ENCODE measurements around the gene TAOK3. TPM values are rescaled to one million over a fixed set of nuclear protein-coding genes. Genes with fewer than 3 reads are reported as not detected.

TAOK3 gene
- total and polyA plus RNA-seq, 9 of the 15 experiments (the other 6 are each of a cell fraction or from before 2014, with no cell fraction given), result 24.3 to 83.5 (median 47.1) TPM

GRCh38 chr12:118120579-118121363 is 251.9 kb downstream of the TAOK3 start (continued):
- peak; percentile 71 for TF ChIP-seq JUND (IDR thresholded peaks at IDR 0.05; ENCODE audit: borderline replicate concordance, low read depth, low read length)
- no peak; the same call in 2 of the 3 replicates for TF ChIP-seq JUND (tag; IDR thresholded peaks at IDR 0.05; ENCODE audit: borderline replicate concordance, low read depth, low read length)
- no peak for TF ChIP-seq EHMT2 (IDR thresholded peaks at IDR 0.05)
- TF ChIP-seq ARID1B (IDR thresholded peaks at IDR 0.05), result peak; percentile 60; the same call in 1 of the 2 replicates
- TF ChIP-seq CREM (IDR thresholded peaks at IDR 0.05; ENCODE audit: low read depth), result peak; percentile 46; the same call in 1 of the 2 replicates
- TF ChIP-seq PHB2 (IDR thresholded peaks at IDR 0.05; ENCODE audit: low read depth), result 0 out of 2 replicates have a peak, but pooled peaks have one; percentile 36
- TF ChIP-seq, protein P1, sequence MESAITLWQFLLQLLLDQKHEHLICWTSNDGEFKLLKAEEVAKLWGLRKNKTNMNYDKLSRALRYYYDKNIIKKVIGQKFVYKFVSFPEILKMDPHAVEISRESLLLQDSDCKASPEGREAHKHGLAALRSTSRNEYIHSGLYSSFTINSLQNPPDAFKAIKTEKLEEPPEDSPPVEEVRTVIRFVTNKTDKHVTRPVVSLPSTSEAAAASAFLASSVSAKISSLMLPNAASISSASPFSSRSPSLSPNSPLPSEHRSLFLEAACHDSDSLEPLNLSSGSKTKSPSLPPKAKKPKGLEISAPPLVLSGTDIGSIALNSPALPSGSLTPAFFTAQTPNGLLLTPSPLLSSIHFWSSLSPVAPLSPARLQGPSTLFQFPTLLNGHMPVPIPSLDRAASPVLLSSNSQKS (CRISPR knock-in tag; IDR thresholded peaks at IDR 0.05), result no peak
- TF ChIP-seq CTCF (IDR thresholded peaks at IDR 0.05 in 2 of 3, conservative IDR thresholded peaks at IDR 0.05 in 1 of 3; ENCODE audit: insufficient read depth in 2 of 3, low read depth in 1 of 3, low read length in 3 of 3), result peak in 2 of 3 experiments; percentile 55 to 64; a peak in 5 of 6 replicates
- TF ChIP-seq MTA1 (IDR thresholded peaks at IDR 0.05; ENCODE audit: borderline replicate concordance), result 0 out of 2 replicates have a peak, but pooled peaks have one; percentile 17
- peak; percentile 44 for TF ChIP-seq LEF1 (IDR thresholded peaks at IDR 0.05)
- TF ChIP-seq CBFA2T3 (IDR thresholded peaks at IDR 0.05), result peak; percentile 41
- 0 out of 2 replicates have a peak, but pooled peaks have one; percentile 36 for TF ChIP-seq MIER1 (IDR thresholded peaks at IDR 0.05; ENCODE audit: low read depth)
- 0 out of 2 replicates have a peak, but pooled peaks have one; percentile 29 for TF ChIP-seq ZBTB2 (IDR thresholded peaks at IDR 0.05)
- TF ChIP-seq NCOA2 (IDR thresholded peaks at IDR 0.05; ENCODE audit: partially characterized antibody in 2 of 2), result peak in 1 of 2 experiments; percentile 16
- TF ChIP-seq TAL1 (IDR thresholded peaks at IDR 0.05), result peak; percentile 30
- no peak for TF ChIP-seq ZNF197 (CRISPR knock-in tag; IDR thresholded peaks at IDR 0.05; ENCODE audit: low read depth)

Measured in K562 (cell line).